Peyer's patch (tissue), 4 donors: ENCODE data around the gene SHB. TPM values are rescaled to one million over a fixed set of nuclear protein-coding genes. Genes with fewer than 3 reads are reported as not detected.
A peak's percentile ranks its signal among the peaks of the same experiment; 100 is the strongest.

Experiments
- DNase-seq, 3 donors: peaks; one replicate each; pipeline ENCODE4 v3.0.0-alpha.2; 2017 to 2019
- H3K27ac ChIP-seq, 4 donors: fragments of 200-600 bp; sonication (generic); one replicate each; pipeline ENCODE4 v1.5.1; 2016 to 2019
- H3K27me3 ChIP-seq, 2 donors: fragments of 200-600 bp; sonication (generic); one replicate each; pipeline ENCODE4 v1.5.1; 2019
- H3K36me3 ChIP-seq, 3 donors: fragments of 200-600 bp; sonication (generic); one replicate each; pipeline ENCODE4 v1.5.1; 2016 to 2019
- H3K4me1 ChIP-seq, 4 donors: fragments of 200-600 bp; sonication (generic); one replicate each; pipeline ENCODE4 v1.5.1; 2016 to 2019
- H3K4me3 ChIP-seq, 4 donors: fragments of 200-600 bp; sonication (generic); 1 replicate in 3 of 4; 2 replicates in 1 of 4; pipeline ENCODE4 v1.5.1; 2016 to 2019; ENCODE audit warnings: mild to moderate bottlenecking in 1 of 4
- H3K9me3 ChIP-seq, 4 donors: fragments of 200-600 bp; sonication (generic); one replicate each; pipeline ENCODE4 v1.5.1; 2016 to 2019; ENCODE audit warnings: mild to moderate bottlenecking in 1 of 4
- CTCF ChIP-seq, 6 experiments: fragments of 450-650 bp in 4 of 6; fragments of 200-600 bp in 2 of 6; sonication (generic) in 1 of 6; IDR thresholded peaks; one replicate each; pipeline ENCODE4 v1.5.1; 2017 to 2019; ENCODE audit warnings: antibody characterized with exemption in 6 of 6, mild to moderate bottlenecking in 3 of 6, moderate library complexity in 1 of 6
- POLR2A ChIP-seq, 2 donors: fragments of 450-650 bp; IDR thresholded peaks; one replicate each; pipeline ENCODE4 v1.5.1; 2017; ENCODE audit warnings: antibody characterized with exemption in 2 of 2, mild to moderate bottlenecking in 2 of 2, moderate library complexity in 2 of 2
- total RNA-seq, 4 donors: library from RNA; depleted of rRNA; stranded (reverse); fragments of >200 nt; gene quantifications; one replicate each; pipeline ENCODE4 v1.1.0, GENCODE V29; 2016

Gene SHB
- total RNA-seq, 4 donors from 2014 or later = 14.5 to 31.1 (median 25.6) TPM

- H3K36me3 ChIP-seq = no peaks in the 10 kb centered on the region
- TF ChIP-seq CTCF (IDR thresholded peaks at IDR 0.05) (no peak), POLR2A (IDR thresholded peaks at IDR 0.05) (no peak)
- H3K4me1 ChIP-seq = peaks cover 0 to 35% (median 5%) of the 10 kb centered on the region in 4 donors
- H3K27me3 ChIP-seq = no peaks in the 10 kb centered on the region
- no peak overlapping the region for H3K27ac ChIP-seq
- no peak overlapping the region for H3K4me3 ChIP-seq
- no peaks in the 10 kb centered on the region for H3K9me3 ChIP-seq
- no peak for DNase-seq
Measured at GRCh38 chr9:38007016-38007415, 62.0 kb downstream of the SHB start.

GRCh38 chr9:38006163-38006562, 62.9 kb downstream of the SHB start:
- H3K27ac ChIP-seq = no peak overlapping the region
- no peak overlapping the region for H3K4me3 ChIP-seq
- H3K27me3 ChIP-seq = no peaks in the 10 kb centered on the region
- H3K9me3 ChIP-seq = no peaks in the 10 kb centered on the region
- peaks cover 0 to 35% (median 5%) of the 10 kb centered on the region in 4 donors for H3K4me1 ChIP-seq
- H3K36me3 ChIP-seq = no peaks in the 10 kb centered on the region
- TF ChIP-seq POLR2A (IDR thresholded peaks at IDR 0.05) (no peak), CTCF (IDR thresholded peaks at IDR 0.05) (no peak)
- no peak for DNase-seq

- Histone ChIP-seq H3K36me3 (no peaks in the 10 kb centered on the region), H3K9me3 (no peaks in the 10 kb centered on the region), H3K27ac (no peak overlapping the region), H3K4me3 (no peak overlapping the region), H3K4me1 (peaks cover 0 to 35% (median 5%) of the 10 kb centered on the region in 4 donors), H3K27me3 (no peaks in the 10 kb centered on the region)
- no peak for TF ChIP-seq POLR2A (IDR thresholded peaks at IDR 0.05)
- no peak for TF ChIP-seq CTCF (IDR thresholded peaks at IDR 0.05)
- DNase-seq = peak in 1 of 3 donors; percentile 12
Measured at GRCh38 chr9:38004809-38005560, 64.0 kb downstream of the SHB start.

- Histone ChIP-seq H3K4me3 (no peak overlapping the region), H3K27me3 (no peaks in the 10 kb centered on the region), H3K36me3 (no peaks in the 10 kb centered on the region), H3K9me3 (no peaks in the 10 kb centered on the region), H3K27ac (no peak overlapping the region), H3K4me1 (peaks cover 0 to 31% (median 4%) of the 10 kb centered on the region in 4 donors)
- TF ChIP-seq POLR2A (IDR thresholded peaks at IDR 0.05) = no peak
- TF ChIP-seq CTCF (IDR thresholded peaks at IDR 0.05) = no peak
- DNase-seq = peak in 1 of 3 donors; percentile 35
Measured at GRCh38 chr9:38003946-38004808, 64.8 kb downstream of the SHB start.

- Histone ChIP-seq H3K4me1 (peaks cover 0 to 21% (median under 1%) of the 10 kb centered on the region in 4 donors), H3K4me3 (no peak overlapping the region), H3K27me3 (no peaks in the 10 kb centered on the region), H3K27ac (no peak overlapping the region), H3K36me3 (no peaks in the 10 kb centered on the region), H3K9me3 (no peaks in the 10 kb centered on the region)
- TF ChIP-seq POLR2A (IDR thresholded peaks at IDR 0.05) (no peak), CTCF (IDR thresholded peaks at IDR 0.05) (no peak)
- no peak for DNase-seq
Measured at GRCh38 chr9:38003230-38003629, 65.8 kb downstream of the SHB start.
